NB4 (cell line): Measurements from ENCODE around the gene ITIH4.

ENCODE experiments used
- CTCF ChIP-seq: IDR thresholded peaks from one replicate; pipeline ENCODE4 v1.5.1; 2012; ENCODE audit warnings: low read depth, low read length
- MAX ChIP-seq: IDR thresholded peaks from 2 replicates; pipeline ENCODE4 v1.6.1; 2011; ENCODE audit warnings: low read depth, low read length
- POLR2A ChIP-seq: IDR thresholded peaks from 2 replicates; pipeline ENCODE4 v1.6.1; 2011; ENCODE audit warnings: mild to moderate bottlenecking; ENCODE audit not compliant: insufficient read length; ENCODE audit errors: extremely low read depth

GRCh38 chr3:52829482-52829881 lies 990 bp downstream of the ITIH4 start:
- TF ChIP-seq CTCF (no peak), POLR2A (no peak), MAX (no peak)
